ENCODE data around the gene AFAP1L2. TPM values are rescaled to one million over a fixed set of nuclear protein-coding genes. Genes with fewer than 3 reads are reported as not detected.

AFAP1L2 gene
- total RNA-seq, 6 experiments from 2014 or later: 0.50 to 2.2 (median 1.1) TPM

- DNase-seq (no peak), ATAC-seq (no peak)
- intact Hi-C loops (cut with DNase I): no loop called here
- Histone ChIP-seq H3K27me3 (no peaks in the 10 kb centered on the region), H3K4me3 (no peak overlapping the region), H3K27ac (no peak overlapping the region), H3K4me1 (no peaks in the 10 kb centered on the region), H3K36me3 (no peaks in the 10 kb centered on the region), H3K9me3 (no peaks in the 10 kb centered on the region)
- no peak for TF ChIP-seq POLR2A (IDR thresholded peaks at IDR 0.05)
- TF ChIP-seq CTCF (IDR thresholded peaks at IDR 0.05): no peak
- WGBS (ENCODE audit: insufficient coverage, low coverage, low lambda C conversion rate, missing lambda C conversion rate): 56% methylated on average over 2 of the region's 15 CpGs
These were observed 76.5 kb downstream of the AFAP1L2 start for GRCh38 chr10:114327537-114328440.

GRCh38 chr10:114326795-114327194 lies 77.5 kb downstream of the AFAP1L2 start:
- 70% methylated on average over 2 of the region's 2 CpGs for WGBS (ENCODE audit: insufficient coverage, low coverage, low lambda C conversion rate, missing lambda C conversion rate)
- Histone ChIP-seq H3K27me3 (no peaks in the 10 kb centered on the region), H3K9me3 (no peaks in the 10 kb centered on the region), H3K36me3 (no peaks in the 10 kb centered on the region), H3K4me3 (no peak overlapping the region), H3K4me1 (no peaks in the 10 kb centered on the region), H3K27ac (no peak overlapping the region)
- no peak for TF ChIP-seq POLR2A (IDR thresholded peaks at IDR 0.05)
- TF ChIP-seq CTCF (IDR thresholded peaks at IDR 0.05): no peak
- intact Hi-C loops (cut with DNase I): no loop called here
- no peak for DNase-seq
- no peak for ATAC-seq

- H3K4me3 ChIP-seq: no peak overlapping the region
- intact Hi-C loops (cut with DNase I): no loop called here
- TF ChIP-seq CTCF (IDR thresholded peaks at IDR 0.05) (no peak), POLR2A (IDR thresholded peaks at IDR 0.05) (no peak)
- no peak overlapping the region for H3K27ac ChIP-seq
- H3K36me3 ChIP-seq: no peaks in the 10 kb centered on the region
- H3K4me1 ChIP-seq: no peaks in the 10 kb centered on the region
- no peak for ATAC-seq
- DNase-seq: no peak
- 45% methylated on average over 4 of the region's 5 CpGs for WGBS (ENCODE audit: insufficient coverage, low coverage, low lambda C conversion rate, missing lambda C conversion rate)
- no peaks in the 10 kb centered on the region for H3K27me3 ChIP-seq
- no peaks in the 10 kb centered on the region for H3K9me3 ChIP-seq
These were observed 81.3 kb downstream of the AFAP1L2 start for GRCh38 chr10:114323023-114323422.

- WGBS (ENCODE audit: insufficient coverage, low coverage, low lambda C conversion rate, missing lambda C conversion rate): 77% methylated on average over 5 of the region's 5 CpGs
- no peak for DNase-seq
- intact Hi-C loops (cut with DNase I): no loop called here
These were observed 82.0 kb downstream of the AFAP1L2 start for GRCh38 chr10:114322344-114322743.

More at GRCh38 chr10:114322344-114322743, 82.0 kb downstream of the AFAP1L2 start:
- ATAC-seq: no peak
- H3K4me3 ChIP-seq: no peak overlapping the region
- no peak for TF ChIP-seq CTCF (IDR thresholded peaks at IDR 0.05)
- TF ChIP-seq POLR2A (IDR thresholded peaks at IDR 0.05): no peak
- no peaks in the 10 kb centered on the region for H3K36me3 ChIP-seq
- no peaks in the 10 kb centered on the region for H3K4me1 ChIP-seq
- H3K27me3 ChIP-seq: no peaks in the 10 kb centered on the region
- H3K9me3 ChIP-seq: no peaks in the 10 kb centered on the region
- no peak overlapping the region for H3K27ac ChIP-seq

Measured in right lobe of liver (tissue), 6 donors.